ENCODE data around the gene SIGLEC6.
A peak's percentile ranks its signal among the peaks of the same experiment; 100 is the strongest.

SIGLEC6 gene

GRCh38 chr19:51469629-51470028 lies 61.8 kb downstream of the SIGLEC6 start:
- Histone ChIP-seq H3K9ac (ENCODE audit: low read length) (no peak overlapping the region), H3K27ac (ENCODE audit: low read depth, low read length) (no peak overlapping the region), H2AK5ac (ENCODE audit: low read length) (no peak overlapping the region), H2BK120ac (ENCODE audit: insufficient read depth, low read length, poor library complexity) (no peak overlapping the region), H3K9me3 (ENCODE audit: insufficient read depth, low read depth, low read length) (peaks cover 7% of the 10 kb centered on the region), H3K36me3 (ENCODE audit: control insufficient read depth in 1 of 2, insufficient read depth in 2 of 2, low read length in 2 of 2) (no peaks in the 10 kb centered on the region), H3K4ac (ENCODE audit: low read depth, low read length) (no peak overlapping the region), H4K91ac (ENCODE audit: low read depth, low read length) (no peak overlapping the region), H3K4me2 (ENCODE audit: low read length) (no peak overlapping the region), H4K12ac (ENCODE audit: low read depth, low read length) (no peak overlapping the region), H3K23ac (ENCODE audit: low read length) (no peak overlapping the region), H3K4me1 (ENCODE audit: control insufficient read depth in 1 of 2, insufficient read depth in 2 of 2, low read length in 2 of 2) (no peaks in the 10 kb centered on the region), H3K79me2 (ENCODE audit: control insufficient read depth, insufficient read depth, low read length, poor library complexity) (no peaks in the 10 kb centered on the region), H3K4me3 (ENCODE audit: low read depth, low read length) (no peak overlapping the region), H2BK5ac (ENCODE audit: low read depth, low read length, poor library complexity) (no peak overlapping the region), H4K8ac (ENCODE audit: low read depth, low read length) (no peak overlapping the region), H3K18ac (ENCODE audit: low read length) (no peak overlapping the region), H3K79me1 (ENCODE audit: low read length) (no peaks in the 10 kb centered on the region), H3K14ac (ENCODE audit: low read length) (no peak overlapping the region), H2BK12ac (ENCODE audit: low read length) (no peak overlapping the region), H2AFZ (ENCODE audit: insufficient read depth, low read length, poor library complexity) (no peak overlapping the region), H3K27me3 (ENCODE audit: insufficient read depth, low read length) (no peaks in the 10 kb centered on the region)
- DNase-seq, result no peak
- WGBS (ENCODE audit: extremely low coverage, insufficient coverage, insufficient read length), result no CpG with 5 or more reads among the region's 1 CpG

- no peaks in the 10 kb centered on the region for H3K36me3 ChIP-seq (ENCODE audit: control insufficient read depth in 1 of 2, insufficient read depth in 2 of 2, low read length in 2 of 2)
- no peak overlapping the region for H3K14ac ChIP-seq (ENCODE audit: low read length)
- H3K27me3 ChIP-seq (ENCODE audit: insufficient read depth, low read length), result no peaks in the 10 kb centered on the region
- H2AFZ ChIP-seq (ENCODE audit: insufficient read depth, low read length, poor library complexity), result no peak overlapping the region
- DNase-seq, result no peak
- H3K79me1 ChIP-seq (ENCODE audit: low read length), result no peaks in the 10 kb centered on the region
- H2BK12ac ChIP-seq (ENCODE audit: low read length), result no peak overlapping the region
- no peak overlapping the region for H2BK5ac ChIP-seq (ENCODE audit: low read depth, low read length, poor library complexity)
- H3K18ac ChIP-seq (ENCODE audit: low read length), result no peak overlapping the region
- no CpG with 5 or more reads among the region's 4 CpGs for WGBS (ENCODE audit: extremely low coverage, insufficient coverage, insufficient read length)
- no peak overlapping the region for H3K9ac ChIP-seq (ENCODE audit: low read length)
- no peak overlapping the region for H3K4me2 ChIP-seq (ENCODE audit: low read length)
- H3K4me3 ChIP-seq (ENCODE audit: low read depth, low read length), result peak overlapping the region; percentile 3
- no peak overlapping the region for H3K4ac ChIP-seq (ENCODE audit: low read depth, low read length)
- H3K9me3 ChIP-seq (ENCODE audit: insufficient read depth, low read depth, low read length), result peaks cover 7% of the 10 kb centered on the region
- H3K79me2 ChIP-seq (ENCODE audit: control insufficient read depth, insufficient read depth, low read length, poor library complexity), result no peaks in the 10 kb centered on the region
- no peak overlapping the region for H2AK5ac ChIP-seq (ENCODE audit: low read length)
- H3K23ac ChIP-seq (ENCODE audit: low read length), result no peak overlapping the region
- H4K12ac ChIP-seq (ENCODE audit: low read depth, low read length), result no peak overlapping the region
- H3K27ac ChIP-seq (ENCODE audit: low read depth, low read length), result no peak overlapping the region
- H4K8ac ChIP-seq (ENCODE audit: low read depth, low read length), result no peak overlapping the region
- no peak overlapping the region for H4K91ac ChIP-seq (ENCODE audit: low read depth, low read length)
- no peak overlapping the region for H2BK120ac ChIP-seq (ENCODE audit: insufficient read depth, low read length, poor library complexity)
- H3K4me1 ChIP-seq (ENCODE audit: control insufficient read depth in 1 of 2, insufficient read depth in 2 of 2, low read length in 2 of 2), result no peaks in the 10 kb centered on the region
These were observed 62.3 kb downstream of the SIGLEC6 start for GRCh38 chr19:51469162-51469561.

GRCh38 chr19:51468545-51468920 lies 62.9 kb downstream of the SIGLEC6 start:
- Histone ChIP-seq H3K9ac (ENCODE audit: low read length) (no peak overlapping the region), H2AFZ (ENCODE audit: insufficient read depth, low read length, poor library complexity) (no peak overlapping the region), H3K4me3 (ENCODE audit: low read depth, low read length) (no peak overlapping the region), H4K8ac (ENCODE audit: low read depth, low read length) (no peak overlapping the region), H3K27me3 (ENCODE audit: insufficient read depth, low read length) (no peaks in the 10 kb centered on the region), H2BK12ac (ENCODE audit: low read length) (no peak overlapping the region), H3K18ac (ENCODE audit: low read length) (no peak overlapping the region), H3K14ac (ENCODE audit: low read length) (no peak overlapping the region), H3K79me1 (ENCODE audit: low read length) (no peaks in the 10 kb centered on the region), H2BK120ac (ENCODE audit: insufficient read depth, low read length, poor library complexity) (no peak overlapping the region), H3K4me2 (ENCODE audit: low read length) (no peak overlapping the region), H2AK5ac (ENCODE audit: low read length) (no peak overlapping the region), H4K12ac (ENCODE audit: low read depth, low read length) (no peak overlapping the region), H2BK5ac (ENCODE audit: low read depth, low read length, poor library complexity) (no peak overlapping the region), H3K4ac (ENCODE audit: low read depth, low read length) (no peak overlapping the region), H3K79me2 (ENCODE audit: control insufficient read depth, insufficient read depth, low read length, poor library complexity) (no peaks in the 10 kb centered on the region), H3K27ac (ENCODE audit: low read depth, low read length) (no peak overlapping the region), H3K9me3 (ENCODE audit: insufficient read depth, low read depth, low read length) (peaks cover 5% of the 10 kb centered on the region), H4K91ac (ENCODE audit: low read depth, low read length) (no peak overlapping the region), H3K4me1 (ENCODE audit: control insufficient read depth in 1 of 2, insufficient read depth in 2 of 2, low read length in 2 of 2) (no peaks in the 10 kb centered on the region), H3K23ac (ENCODE audit: low read length) (no peak overlapping the region), H3K36me3 (ENCODE audit: control insufficient read depth in 1 of 2, insufficient read depth in 2 of 2, low read length in 2 of 2) (no peaks in the 10 kb centered on the region)
- no CpG with 5 or more reads among the region's 2 CpGs for WGBS (ENCODE audit: extremely low coverage, insufficient coverage, insufficient read length)
- no peak for DNase-seq

- H3K9ac ChIP-seq (ENCODE audit: low read length), result no peak overlapping the region
- H3K9me3 ChIP-seq (ENCODE audit: insufficient read depth, low read depth, low read length), result peaks cover 5% of the 10 kb centered on the region
These were observed 63.5 kb downstream of the SIGLEC6 start for GRCh38 chr19:51467864-51468544.

More at GRCh38 chr19:51467864-51468544, 63.5 kb downstream of the SIGLEC6 start:
- H3K23ac ChIP-seq (ENCODE audit: low read length), result no peak overlapping the region
- H3K4me2 ChIP-seq (ENCODE audit: low read length), result no peak overlapping the region
- no peaks in the 10 kb centered on the region for H3K27me3 ChIP-seq (ENCODE audit: insufficient read depth, low read length)
- no peak overlapping the region for H2BK12ac ChIP-seq (ENCODE audit: low read length)
- H3K18ac ChIP-seq (ENCODE audit: low read length), result no peak overlapping the region
- H3K14ac ChIP-seq (ENCODE audit: low read length), result no peak overlapping the region
- H4K91ac ChIP-seq (ENCODE audit: low read depth, low read length), result no peak overlapping the region
- H3K79me2 ChIP-seq (ENCODE audit: control insufficient read depth, insufficient read depth, low read length, poor library complexity), result no peaks in the 10 kb centered on the region
- WGBS (ENCODE audit: extremely low coverage, insufficient coverage, insufficient read length), result no CpG with 5 or more reads among the region's 4 CpGs
- no peak overlapping the region for H3K4me3 ChIP-seq (ENCODE audit: low read depth, low read length)
- no peak overlapping the region for H2BK5ac ChIP-seq (ENCODE audit: low read depth, low read length, poor library complexity)
- H3K27ac ChIP-seq (ENCODE audit: low read depth, low read length), result no peak overlapping the region
- H4K12ac ChIP-seq (ENCODE audit: low read depth, low read length), result no peak overlapping the region
- no peaks in the 10 kb centered on the region for H3K4me1 ChIP-seq (ENCODE audit: control insufficient read depth in 1 of 2, insufficient read depth in 2 of 2, low read length in 2 of 2)
- no peak overlapping the region for H2AFZ ChIP-seq (ENCODE audit: insufficient read depth, low read length, poor library complexity)
- no peaks in the 10 kb centered on the region for H3K36me3 ChIP-seq (ENCODE audit: control insufficient read depth in 1 of 2, insufficient read depth in 2 of 2, low read length in 2 of 2)
- DNase-seq, result no peak
- no peak overlapping the region for H2AK5ac ChIP-seq (ENCODE audit: low read length)
- H3K4ac ChIP-seq (ENCODE audit: low read depth, low read length), result no peak overlapping the region
- H3K79me1 ChIP-seq (ENCODE audit: low read length), result no peaks in the 10 kb centered on the region
- H2BK120ac ChIP-seq (ENCODE audit: insufficient read depth, low read length, poor library complexity), result no peak overlapping the region
- no peak overlapping the region for H4K8ac ChIP-seq (ENCODE audit: low read depth, low read length)

Data from trophoblast cell (in vitro differentiated cells and primary cell).